Dedifferentiated amniotic fluid mesenchymal stem cell (primary cell): Measurements from ENCODE around the gene RCAN1.
"Not testable (repeated sequence)": the region's sequence is repeated elsewhere in the genome, so short reads cannot be mapped to it uniquely, and the experiment has no call there.

ENCODE experiments used
- DNase-seq: peaks from one replicate; pipeline ENCODE4 v3.0.0-alpha.2; 2016; ENCODE audit errors: extremely low spot score

Gene RCAN1

GRCh38 chr21:34568801-34569200 lies 46.1 kb downstream of the RCAN1 start:
- not testable (repeated sequence) for DNase-seq

GRCh38 chr21:34567604-34568155 lies 47.2 kb downstream of the RCAN1 start:
- no peak for DNase-seq

- no peak for DNase-seq
Measured at GRCh38 chr21:34565238-34565637, 49.7 kb downstream of the RCAN1 start.

- not testable (repeated sequence) for DNase-seq
Measured at GRCh38 chr21:34563370-34563769, 51.5 kb downstream of the RCAN1 start.

- no peak for DNase-seq
Measured at GRCh38 chr21:34561806-34562205, 53.1 kb downstream of the RCAN1 start.

GRCh38 chr21:34560609-34561008 lies 54.3 kb downstream of the RCAN1 start:
- DNase-seq, result no peak

GRCh38 chr21:34560021-34560420 lies 54.9 kb downstream of the RCAN1 start:
- DNase-seq, result no peak

GRCh38 chr21:34559089-34559631 lies 55.8 kb downstream of the RCAN1 start:
- DNase-seq, result no peak

GRCh38 chr21:34558166-34558565 lies 56.7 kb downstream of the RCAN1 start:
- DNase-seq, result no peak

- no peak for DNase-seq
Measured at GRCh38 chr21:34557261-34557660, 57.7 kb downstream of the RCAN1 start.

- not testable (repeated sequence) for DNase-seq
Measured at GRCh38 chr21:34554670-34555069, 60.2 kb downstream of the RCAN1 start.

- no peak for DNase-seq
Measured at GRCh38 chr21:34554227-34554626, 60.7 kb downstream of the RCAN1 start.

GRCh38 chr21:34553151-34553952 lies 61.6 kb downstream of the RCAN1 start:
- DNase-seq, result peak; percentile 56

GRCh38 chr21:34552360-34553098 lies 62.4 kb downstream of the RCAN1 start:
- DNase-seq, result no peak

- DNase-seq, result no peak
Measured at GRCh38 chr21:34550182-34550799, 64.6 kb downstream of the RCAN1 start.

GRCh38 chr21:34548781-34549376 lies 66.0 kb downstream of the RCAN1 start:
- no peak for DNase-seq

- no peak for DNase-seq
Measured at GRCh38 chr21:34546542-34546941, 68.4 kb downstream of the RCAN1 start.

- DNase-seq, result peak; percentile 93
Measured at GRCh38 chr21:34545079-34545884, 69.6 kb downstream of the RCAN1 start.

GRCh38 chr21:34544032-34544496 lies 70.8 kb downstream of the RCAN1 start:
- DNase-seq, result no peak

GRCh38 chr21:34543017-34543416 lies 71.9 kb downstream of the RCAN1 start:
- no peak for DNase-seq

GRCh38 chr21:34540206-34540605 lies 74.7 kb downstream of the RCAN1 start:
- DNase-seq, result no peak
